H9 (cell line): Measurements from ENCODE around the gene DSCAM. TPM values are rescaled to one million over a fixed set of nuclear protein-coding genes. Genes with fewer than 3 reads are reported as not detected.

Source experiments
- DNase-seq: peaks from one replicate; pipeline ENCODE4 v3.0.0-alpha.2; 2017
- H2AFZ ChIP-seq: one replicate; pipeline ENCODE4 v1.6.1; 2013; ENCODE audit warnings: mild to moderate bottlenecking, low read length, control low read depth, moderate library complexity
- H2AK5ac ChIP-seq: 2 replicates; pipeline ENCODE4 v1.6.1; 2013; ENCODE audit warnings: low read length, control low read depth, mixed read lengths; ENCODE audit not compliant: insufficient read length
- H2BK120ac ChIP-seq: one replicate; pipeline ENCODE4 v1.6.1; 2013; ENCODE audit warnings: low read depth, mild to moderate bottlenecking, low read length, control low read depth, inconsistent platforms; ENCODE audit not compliant: poor library complexity, severe bottlenecking
- H2BK12ac ChIP-seq: 2 replicates; pipeline ENCODE4 v1.6.1; 2013; ENCODE audit warnings: low read length, control low read depth, mixed read lengths, low read depth; ENCODE audit not compliant: insufficient read length
- H2BK15ac ChIP-seq: 2 replicates; pipeline ENCODE4 v1.6.1; 2013; ENCODE audit warnings: low read depth, low read length, control low read depth
- H2BK20ac ChIP-seq: one replicate; pipeline ENCODE4 v1.6.1; 2013; ENCODE audit warnings: low read depth, mild to moderate bottlenecking, low read length, control low read depth, inconsistent platforms; ENCODE audit not compliant: poor library complexity, severe bottlenecking
- H2BK5ac ChIP-seq: 2 replicates; pipeline ENCODE4 v1.6.1; 2013; ENCODE audit warnings: low read length, control low read depth, mixed read lengths; ENCODE audit not compliant: insufficient read length
- H3K14ac ChIP-seq: 2 replicates; pipeline ENCODE4 v1.6.1; 2013; ENCODE audit warnings: low read length, control low read depth; ENCODE audit not compliant: insufficient read depth
- H3K18ac ChIP-seq: 2 replicates; pipeline ENCODE4 v1.6.1; 2013; ENCODE audit warnings: low read depth, mild to moderate bottlenecking, mixed read lengths, low read length, control low read depth; ENCODE audit not compliant: insufficient read length
- H3K23ac ChIP-seq: 2 replicates; pipeline ENCODE4 v1.6.1; 2013; ENCODE audit warnings: low read length, control low read depth, mixed read lengths, low read depth; ENCODE audit not compliant: insufficient read length
- H3K23me2 ChIP-seq: 2 replicates; pipeline ENCODE4 v1.6.1; 2013; ENCODE audit warnings: low read depth, mild to moderate bottlenecking, mixed read lengths, low read length, control low read depth; ENCODE audit not compliant: insufficient read length, poor library complexity, severe bottlenecking
- H3K27ac ChIP-seq: 2 replicates; pipeline ENCODE4 v1.5.1; 2013; ENCODE audit warnings: low read length, control low read depth, mixed read lengths, low read depth; ENCODE audit not compliant: insufficient read length
- H3K27me3 ChIP-seq: 2 replicates; pipeline ENCODE4 v1.6.1; 2013; ENCODE audit warnings: low read length, control low read depth, inconsistent platforms; ENCODE audit not compliant: insufficient read depth
- H3K4ac ChIP-seq: 2 replicates; pipeline ENCODE4 v1.6.1; 2013; ENCODE audit warnings: low read depth, mild to moderate bottlenecking, control low read depth, inconsistent platforms, low read length, moderate library complexity
- H3K4me1 ChIP-seq: 2 replicates; pipeline ENCODE4 v1.6.1; 2013; ENCODE audit warnings: low read length, control low read depth, inconsistent platforms; ENCODE audit not compliant: insufficient read depth
- H3K4me2 ChIP-seq: 2 replicates; pipeline ENCODE4 v1.6.1; 2013; ENCODE audit warnings: low read length, control low read depth, mixed read lengths; ENCODE audit not compliant: insufficient read length, insufficient read depth
- H3K56ac ChIP-seq: 2 replicates; pipeline ENCODE4 v1.6.1; 2013; ENCODE audit warnings: low read depth, mild to moderate bottlenecking, mixed read lengths, low read length, control low read depth; ENCODE audit not compliant: insufficient read length
- H3K79me1 ChIP-seq: 2 replicates; pipeline ENCODE4 v1.6.1; 2013; ENCODE audit warnings: low read depth, mild to moderate bottlenecking, moderate library complexity, low read length, control low read depth, inconsistent platforms; ENCODE audit not compliant: insufficient read depth, poor library complexity, severe bottlenecking
- H3K79me2 ChIP-seq: 2 replicates; pipeline ENCODE4 v1.6.1; 2013; ENCODE audit warnings: low read length, control low read depth, inconsistent platforms; ENCODE audit not compliant: insufficient read depth
- H3K9ac ChIP-seq: 2 replicates; pipeline ENCODE4 v1.6.1; 2013; ENCODE audit warnings: low read length, control low read depth, mixed read lengths; ENCODE audit not compliant: insufficient read length; ENCODE audit errors: extremely low read depth
- H3K9me3 ChIP-seq: one replicate; pipeline ENCODE4 v1.6.1; 2013; ENCODE audit warnings: low read depth, low read length, inconsistent platforms; ENCODE audit not compliant: control insufficient read depth
- H3T11ph ChIP-seq: one replicate; pipeline ENCODE4 v1.6.1; 2013; ENCODE audit warnings: mild to moderate bottlenecking, low read length, control low read depth, inconsistent platforms
- H4K20me1 ChIP-seq: one replicate; pipeline ENCODE4 v1.6.1; 2013; ENCODE audit not compliant: control insufficient read depth, insufficient read length, insufficient read depth
- H4K5ac ChIP-seq: 2 replicates; pipeline ENCODE4 v1.6.1; 2013; ENCODE audit warnings: low read depth, mild to moderate bottlenecking, mixed read lengths, low read length, control low read depth; ENCODE audit not compliant: insufficient read length
- H4K8ac ChIP-seq: replicated peaks from 2 replicates; pipeline ENCODE4 v1.6.1; 2013; ENCODE audit warnings: low read length, control low read depth, mixed read lengths, low read depth; ENCODE audit not compliant: insufficient read length
- H4K91ac ChIP-seq: 2 replicates; pipeline ENCODE4 v1.6.1; 2013; ENCODE audit warnings: low read depth, mild to moderate bottlenecking, moderate library complexity, mixed read lengths, low read length, control low read depth; ENCODE audit not compliant: insufficient read length
- H3K27ac Mint-ChIP-seq, 3 experiments: 2 replicates in 2 of 3; 3 replicates in 1 of 3; pipeline ENCODE4 v1.8.0; 2020 to 2021; ENCODE audit warnings: mixed read lengths in 3 of 3, mild to moderate bottlenecking in 1 of 3, moderate library complexity in 1 of 3
- H3K27me3 Mint-ChIP-seq: 2 replicates; pipeline ENCODE4 v1.8.0; 2021; ENCODE audit warnings: low read depth, mild to moderate bottlenecking, moderate library complexity, mixed read lengths
- H3K36me3 Mint-ChIP-seq, 3 experiments: 2 replicates in 2 of 3; 3 replicates in 1 of 3; pipeline ENCODE4 v1.8.0; 2020 to 2021; ENCODE audit warnings: low read depth in 3 of 3, mixed read lengths in 3 of 3; ENCODE audit not compliant: insufficient read depth in 1 of 3
- H3K4me1 Mint-ChIP-seq, 2 experiments: 2 replicates each; pipeline ENCODE4 v1.8.0; 2020; ENCODE audit warnings: mixed read lengths in 2 of 2
- H3K4me3 Mint-ChIP-seq, 2 experiments: 2 replicates in 1 of 2; 3 replicates in 1 of 2; pipeline ENCODE4 v1.8.0; 2020 to 2021; ENCODE audit warnings: mild to moderate bottlenecking in 2 of 2, mixed read lengths in 2 of 2, moderate library complexity in 1 of 2
- H3K9me3 Mint-ChIP-seq, 2 experiments: 2 replicates in 1 of 2; 3 replicates in 1 of 2; pipeline ENCODE4 v1.8.0; 2020; ENCODE audit warnings: mild to moderate bottlenecking in 2 of 2, mixed read lengths in 2 of 2, moderate library complexity in 1 of 2
- total RNA-seq: library from RNA; stranded (reverse); gene quantifications from 2 replicates; pipeline ENCODE4 v1.2.1, GENCODE V29; 2021
- TF ChIP-seq, protein P1 (sequence below): fragments of 200-600 bp; sonication (generic); conservative IDR thresholded peaks from 3 replicates; pipeline ENCODE4 v1.8.0; 2021; ENCODE audit warnings: antibody characterized with exemption, mild to moderate bottlenecking

Gene DSCAM
- total RNA-seq, 1 experiment from 2014 or later, result 0.17 TPM

- no peak overlapping the region for H2BK15ac ChIP-seq
- H3K9me3 Mint-ChIP-seq, result peaks cover 10 to 19% of the 10 kb centered on the region in 2 experiments
- no peak overlapping the region for H4K8ac ChIP-seq
- H2BK5ac ChIP-seq, result no peak overlapping the region
- DNase-seq, result no peak
- no peak overlapping the region for H4K5ac ChIP-seq
- no peak overlapping the region for H2AK5ac ChIP-seq
- H2BK20ac ChIP-seq, result no peak overlapping the region
- no peak overlapping the region for H3K56ac ChIP-seq
- no peaks in the 10 kb centered on the region for H3K4me1 Mint-ChIP-seq
- H3K27me3 ChIP-seq, result no peaks in the 10 kb centered on the region
- no peak overlapping the region for H2BK120ac ChIP-seq
- H3K18ac ChIP-seq, result no peak overlapping the region
- no peak overlapping the region for H3K4ac ChIP-seq
- TF ChIP-seq, protein P1, sequence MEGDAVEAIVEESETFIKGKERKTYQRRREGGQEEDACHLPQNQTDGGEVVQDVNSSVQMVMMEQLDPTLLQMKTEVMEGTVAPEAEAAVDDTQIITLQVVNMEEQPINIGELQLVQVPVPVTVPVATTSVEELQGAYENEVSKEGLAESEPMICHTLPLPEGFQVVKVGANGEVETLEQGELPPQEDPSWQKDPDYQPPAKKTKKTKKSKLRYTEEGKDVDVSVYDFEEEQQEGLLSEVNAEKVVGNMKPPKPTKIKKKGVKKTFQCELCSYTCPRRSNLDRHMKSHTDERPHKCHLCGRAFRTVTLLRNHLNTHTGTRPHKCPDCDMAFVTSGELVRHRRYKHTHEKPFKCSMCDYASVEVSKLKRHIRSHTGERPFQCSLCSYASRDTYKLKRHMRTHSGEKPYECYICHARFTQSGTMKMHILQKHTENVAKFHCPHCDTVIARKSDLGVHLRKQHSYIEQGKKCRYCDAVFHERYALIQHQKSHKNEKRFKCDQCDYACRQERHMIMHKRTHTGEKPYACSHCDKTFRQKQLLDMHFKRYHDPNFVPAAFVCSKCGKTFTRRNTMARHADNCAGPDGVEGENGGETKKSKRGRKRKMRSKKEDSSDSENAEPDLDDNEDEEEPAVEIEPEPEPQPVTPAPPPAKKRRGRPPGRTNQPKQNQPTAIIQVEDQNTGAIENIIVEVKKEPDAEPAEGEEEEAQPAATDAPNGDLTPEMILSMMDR, result no peak
- H3K79me2 ChIP-seq, result no peaks in the 10 kb centered on the region
- H3K9me3 ChIP-seq, result no peaks in the 10 kb centered on the region
- H3K23me2 ChIP-seq, result no peaks in the 10 kb centered on the region
- no peak overlapping the region for H3K23ac ChIP-seq
- no peak overlapping the region for H2AFZ ChIP-seq
- H3T11ph ChIP-seq, result no peak overlapping the region
- no peaks in the 10 kb centered on the region for H4K20me1 ChIP-seq
- H2BK12ac ChIP-seq, result no peak overlapping the region
- no peak overlapping the region for H3K4me3 Mint-ChIP-seq
- H3K79me1 ChIP-seq, result no peaks in the 10 kb centered on the region
- no peak overlapping the region for H3K4me2 ChIP-seq
- no peak overlapping the region for H3K9ac ChIP-seq
- H3K4me1 ChIP-seq, result no peaks in the 10 kb centered on the region
- H3K14ac ChIP-seq, result no peak overlapping the region
- H3K27ac Mint-ChIP-seq, result no peak overlapping the region
- peaks cover 0 to 11% (median 2%) of the 10 kb centered on the region in 3 experiments; a peak in 5 of 7 replicates for H3K36me3 Mint-ChIP-seq
- peaks cover 3% of the 10 kb centered on the region; the same call in 1 of the 2 replicates for H3K27me3 Mint-ChIP-seq
- no peak overlapping the region for H3K27ac ChIP-seq
- no peak overlapping the region for H4K91ac ChIP-seq
Measured at GRCh38 chr21:40416572-40416971, 430.4 kb downstream of the DSCAM start.
